GM12878 (cell line): ENCODE results near the gene GLP1R. TPM values are rescaled to one million over a fixed set of nuclear protein-coding genes. Genes with fewer than 3 reads are reported as not detected.

Experiments used
- ATAC-seq: fragments of 200-7000 bp; cut with Tn5 transposase; 3 replicates; pipeline ENCODE4 v1.9.1; 2020; ENCODE audit warnings: mild to moderate bottlenecking, moderate library complexity
- BruUV-seq: library from RNA; stranded (reverse); fragments of 400-500 nt; replicated peaks from 2 replicates; lab custom pipeline; 2021; lab: Mats Ljungman, UMichigan
- CTCF ChIA-PET: fragments of 300-600 bp; sonication (Branson Sonifier 250); formaldehyde crosslinking; extraction: SDS; loops from one replicate; lab custom pipeline; 2021; ENCODE audit warnings: inconsistent platforms; lab: Yijun Ruan, JAX
- POLR2A ChIA-PET: fragments of 350-600 bp; formaldehyde crosslinking; extraction: SDS; loops from one replicate; lab custom pipeline; 2021; ENCODE audit warnings: inconsistent platforms; lab: Charles Lee
- RAD21 ChIA-PET: fragments of 300-600 bp; sonication (Branson Sonifier 250); formaldehyde crosslinking; loops from one replicate; lab custom pipeline; 2023; ENCODE audit warnings: antibody characterized with exemption; ENCODE audit not compliant: unreplicated experiment; lab: Charles Lee
- SMC1A ChIA-PET: fragments of 300-600 bp; sonication (Branson Sonifier 250); formaldehyde crosslinking; loops from one replicate; lab custom pipeline; 2023; ENCODE audit not compliant: unreplicated experiment, uncharacterized antibody; lab: Charles Lee
- DNase-seq: peaks from one replicate; pipeline ENCODE4 v3.0.0-alpha.2; 2011; ENCODE audit warnings: low read depth, low spot score
- FAIRE-seq: peaks from 3 replicates; lab custom pipeline; 2011; peaks lifted over from hg19 to GRCh38; lab: Jason Lieb, UNC
- H2AFZ ChIP-seq: 2 replicates; pipeline ENCODE4 v1.6.0; 2011; ENCODE audit warnings: low read depth, low read length, control low read depth; ENCODE audit not compliant: control insufficient read depth
- H3K27ac ChIP-seq: 2 replicates; pipeline ENCODE4 v1.5.1; 2011; ENCODE audit warnings: control low read depth; ENCODE audit not compliant: control insufficient read depth, insufficient read depth
- H3K27me3 ChIP-seq, 2 experiments: replicated peaks in 1 of 2; 2 replicates each; pipeline versions ENCODE4 v1.6.0 to v1.6.1; 2011; ENCODE audit warnings: low read length in 1 of 2; ENCODE audit not compliant: control insufficient read depth in 2 of 2, insufficient read depth in 2 of 2
- H3K36me3 ChIP-seq, 2 experiments: 2 replicates each; pipeline ENCODE4 v1.5.1; 2011; ENCODE audit warnings: low read length in 1 of 2; ENCODE audit not compliant: control insufficient read depth in 2 of 2, insufficient read depth in 2 of 2
- H3K4me1 ChIP-seq: 2 replicates; pipeline ENCODE4 v1.6.1; 2011; ENCODE audit warnings: mild to moderate bottlenecking, low read length, moderate library complexity, mixed read lengths; ENCODE audit not compliant: control insufficient read depth, insufficient read depth
- H3K4me2 ChIP-seq: 2 replicates; pipeline ENCODE4 v1.6.0; 2011; ENCODE audit warnings: control low read depth; ENCODE audit not compliant: control insufficient read depth, insufficient read depth
- H3K4me3 ChIP-seq: fragments of 200-600 bp; sonication (generic); 2 replicates; pipeline ENCODE4 v1.5.1; 2016
- H3K79me2 ChIP-seq: 2 replicates; pipeline ENCODE4 v1.6.0; 2011; ENCODE audit warnings: low read length; ENCODE audit not compliant: control insufficient read depth, insufficient read depth
- H3K9ac ChIP-seq: 2 replicates; pipeline ENCODE4 v1.8.0; 2011; ENCODE audit warnings: low read length, control low read depth, mixed read lengths; ENCODE audit not compliant: control insufficient read depth, insufficient read depth
- H3K9me3 ChIP-seq: replicated peaks from 3 replicates; pipeline ENCODE4 v1.5.1; 2011; ENCODE audit warnings: mild to moderate bottlenecking, low read length; ENCODE audit not compliant: control insufficient read depth, insufficient read depth
- H4K20me1 ChIP-seq: 2 replicates; pipeline ENCODE4 v1.6.0; 2011; ENCODE audit not compliant: control insufficient read depth, insufficient read depth
- ASH2L ChIP-seq: fragments of 300-600, 200-600 bp; sonication (generic); IDR thresholded peaks from 2 replicates; pipeline ENCODE4 v1.6.1; 2017; ENCODE audit warnings: low read depth, mild to moderate bottlenecking, borderline replicate concordance
- BHLHE40 ChIP-seq, 2 experiments: fragments of 450-650 bp in 1 of 2; IDR thresholded peaks; 2 replicates each; pipeline ENCODE4 v1.6.1; 2011 to 2017; ENCODE audit warnings: low read depth in 2 of 2, borderline replicate concordance in 1 of 2, improper control_type of control experiment in 1 of 2, low read length in 1 of 2, mild to moderate bottlenecking in 1 of 2
- EED ChIP-seq: sonication (generic); IDR thresholded peaks from 2 replicates; pipeline ENCODE4 v1.6.1; 2016; ENCODE audit warnings: antibody characterized with exemption, low read depth
- RB1 ChIP-seq: fragments of 450-650 bp; formaldehyde crosslinking; IDR thresholded peaks from 2 replicates; pipeline ENCODE4 v1.6.1; 2017; ENCODE audit warnings: mild to moderate bottlenecking, borderline replicate concordance
- SP1 ChIP-seq: IDR thresholded peaks from one replicate; pipeline ENCODE4 v1.6.1; 2011; ENCODE audit warnings: low read depth, low read length
- SPI1 ChIP-seq: IDR thresholded peaks from 2 replicates; pipeline ENCODE4 v1.6.1; 2011; ENCODE audit warnings: low read depth, mild to moderate bottlenecking, low read length, moderate library complexity, borderline replicate concordance; ENCODE audit not compliant: insufficient read depth
- TBL1XR1 ChIP-seq: IDR thresholded peaks from 2 replicates; pipeline ENCODE4 v1.6.1; 2012; ENCODE audit warnings: low read depth, low read length, improper control_type of control experiment
- YY1 ChIP-seq: IDR thresholded peaks from 2 replicates; pipeline ENCODE4 v1.6.1; 2011; ENCODE audit warnings: low read depth, mild to moderate bottlenecking, low read length
- WGBS: methylation state at CpG from one replicate; pipeline ENCODE4 v1.1.6; 2016; ENCODE audit warnings: low lambda C conversion rate; ENCODE audit not compliant: insufficient replicate concordance, insufficient coverage; ENCODE audit errors: missing lambda C conversion rate; 5-methylcytosine and 5-hydroxymethylcytosine counted together
- in situ Hi-C: fragments of 300-500 bp; cut with MboI; formaldehyde crosslinking; loops from 9 replicates; pipeline ENCODE4 v1.14.3; 2018; ENCODE audit warnings: mixed read lengths
- intact Hi-C: fragments of 100-400 bp; cut with micrococcal nuclease; formaldehyde crosslinking; loops from one replicate; pipeline ENCODE4 v1.14.2; 2022; ENCODE audit not compliant: unreplicated experiment
- polyA plus RNA-seq, 11 experiments: library from polyadenylated mRNA; depleted of rRNA in 4 of 11; unstranded in 6 of 11; stranded (reverse) in 5 of 11; fragments of >200 nt; fragmentation: Nextera tagmentation in 4 of 11; fragmentation: Illumina TruSeq in 1 of 11; extraction: Ambion mirVana in 4 of 11; extraction: Trizol in 1 of 11; gene quantifications; 1 replicate in 1 of 11; 2 replicates in 10 of 11; pipeline versions ENCODE4 v1.2.1 to v1.2.3, GENCODE V29; 2011 to 2016; ENCODE audit warnings: inconsistent platforms in 2 of 11, missing spikeins in 2 of 11, low read depth in 1 of 11
- total RNA-seq, 4 experiments: library from RNA; depleted of rRNA in 3 of 4; stranded (reverse); fragments of >200 nt in 3 of 4; fragmentation: Illumina TruSeq in 1 of 4; extraction: Trizol in 1 of 4; gene quantifications; 2 replicates each; pipeline versions ENCODE4 v1.2.1 to v1.2.3, GENCODE V29; 2013 to 2021

GLP1R gene
- total and polyA plus RNA-seq, 10 of the 15 experiments (the other 5 are each of a cell fraction or from before 2014, with no cell fraction given) = 0.01 TPM; not detected in 9

DNA sequence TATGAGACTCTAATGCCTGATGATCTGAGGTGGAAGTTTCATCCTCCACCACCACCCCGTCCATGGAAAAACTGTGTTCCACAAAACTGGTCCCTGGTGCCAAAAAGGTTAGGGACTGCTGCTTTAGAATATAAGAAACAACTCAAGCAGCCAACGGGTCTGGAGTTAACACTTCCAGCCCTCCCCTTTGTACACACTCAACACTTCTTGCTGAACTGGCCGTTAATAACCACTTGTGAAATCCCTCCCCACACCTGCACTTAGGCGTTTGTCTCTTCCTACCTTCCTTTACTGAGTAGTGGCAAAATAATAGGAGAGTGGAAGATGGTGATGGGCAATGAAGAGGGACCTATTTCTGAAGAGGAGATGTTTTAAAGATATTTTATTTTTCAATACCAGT lies 55.9 kb downstream of the GLP1R start:
- intact Hi-C loops (no loop called here), in situ Hi-C loops (no loop called here)
- Histone ChIP-seq H3K9ac (no peak overlapping the region), H3K27ac (no peak overlapping the region), H3K36me3 (no peaks in the 10 kb centered on the region), H3K27me3 (no peaks in the 10 kb centered on the region), H3K4me3 (no peak overlapping the region), H3K9me3 (no peaks in the 10 kb centered on the region), H4K20me1 (no peaks in the 10 kb centered on the region), H3K79me2 (no peaks in the 10 kb centered on the region), H3K4me2 (no peak overlapping the region), H2AFZ (no peak overlapping the region), H3K4me1 (no peaks in the 10 kb centered on the region)
- ChIA-PET CTCF (no interaction called here), POLR2A (no interaction called here), SMC1A (no interaction called here), RAD21 (no interaction called here)
- no peak for ATAC-seq
- no peak for FAIRE-seq
- DNase-seq = no peak
- TF ChIP-seq TBL1XR1 = no peak
- TF ChIP-seq EED = no peak
- no peak for TF ChIP-seq BHLHE40 (IDR thresholded peaks at IDR 0.05; ENCODE audit: borderline replicate concordance in 1 of 2, low read depth in 2 of 2, low read length in 1 of 2)
- WGBS = 76% methylated on average over 4 of the region's 4 CpGs
- BruUV-seq = no TSS peak

DNA sequence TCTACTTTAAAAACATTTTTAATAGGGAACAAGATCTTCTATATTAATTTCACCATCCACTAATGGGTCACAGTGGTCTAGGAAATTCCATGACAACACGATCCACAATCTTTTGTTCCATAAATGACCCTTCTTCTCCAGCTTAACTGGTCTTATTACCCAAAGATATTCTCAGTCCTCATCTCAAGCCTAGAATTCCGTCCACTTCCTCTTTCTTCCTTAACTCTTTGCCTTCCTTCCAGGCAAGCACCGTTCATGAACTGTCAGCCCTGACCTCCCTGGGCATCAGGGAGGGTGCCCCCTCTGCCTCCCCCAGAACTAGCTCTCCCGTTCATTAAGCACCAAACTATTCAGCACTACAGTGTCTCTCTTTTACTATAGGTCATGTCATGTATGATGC lies 58.5 kb downstream of the GLP1R start:
- Histone ChIP-seq H3K4me2 (no peak overlapping the region), H3K79me2 (no peaks in the 10 kb centered on the region), H3K9ac (no peak overlapping the region), H2AFZ (no peak overlapping the region), H3K27me3 (no peaks in the 10 kb centered on the region), H3K4me3 (no peak overlapping the region), H3K9me3 (no peaks in the 10 kb centered on the region), H3K36me3 (no peaks in the 10 kb centered on the region), H3K4me1 (no peaks in the 10 kb centered on the region), H3K27ac (no peak overlapping the region), H4K20me1 (no peaks in the 10 kb centered on the region)
- BruUV-seq = no TSS peak
- CTCF ChIA-PET = no interaction called here
- no peak for ATAC-seq
- DNase-seq = no peak
- in situ Hi-C loops (no loop called here), intact Hi-C loops (no loop called here)
- RAD21 ChIA-PET = no interaction called here
- WGBS = 64% methylated on average over 4 of the region's 4 CpGs
- TF ChIP-seq SPI1 (peak; percentile 59; the same call in 1 of the 2 replicates), YY1 (no peak), RB1 (no peak), ASH2L (no peak), SP1 (no peak)
- POLR2A ChIA-PET = no interaction called here
- FAIRE-seq = no peak
- SMC1A ChIA-PET = interaction anchor here (1.4 kb wide), 1 partner anchor 17 kb away, joined by 5 read pairs; no protein-coding TSS in a partner anchor
